GM10248 (cell line): ENCODE data around the gene SMAD3.

ENCODE experiments used
- CTCF ChIA-PET: fragments of 300-600 bp; sonication (Branson Sonifier 250); formaldehyde crosslinking; extraction: SDS; loops from one replicate; lab custom pipeline; 2021; ENCODE audit warnings: antibody characterized with exemption; lab: Yijun Ruan, JAX
- POLR2A ChIA-PET: fragments of 350-650 bp; sonication (Branson Sonifier 250); formaldehyde crosslinking; extraction: SDS; loops from one replicate; lab custom pipeline; 2020; ENCODE audit warnings: antibody characterized with exemption; lab: Yijun Ruan, JAX
- DNase-seq: peaks from one replicate; pipeline ENCODE4 v3.0.0; 2012; ENCODE audit errors: extremely low spot score
- TF ChIP-seq, protein P1 (sequence below): IDR thresholded peaks from 2 replicates; pipeline ENCODE4 v1.5.1; 2012; ENCODE audit warnings: mild to moderate bottlenecking, low read depth; ENCODE audit errors: extremely low read depth, missing control alignments, control extremely low read depth

SMAD3 gene

DNA sequence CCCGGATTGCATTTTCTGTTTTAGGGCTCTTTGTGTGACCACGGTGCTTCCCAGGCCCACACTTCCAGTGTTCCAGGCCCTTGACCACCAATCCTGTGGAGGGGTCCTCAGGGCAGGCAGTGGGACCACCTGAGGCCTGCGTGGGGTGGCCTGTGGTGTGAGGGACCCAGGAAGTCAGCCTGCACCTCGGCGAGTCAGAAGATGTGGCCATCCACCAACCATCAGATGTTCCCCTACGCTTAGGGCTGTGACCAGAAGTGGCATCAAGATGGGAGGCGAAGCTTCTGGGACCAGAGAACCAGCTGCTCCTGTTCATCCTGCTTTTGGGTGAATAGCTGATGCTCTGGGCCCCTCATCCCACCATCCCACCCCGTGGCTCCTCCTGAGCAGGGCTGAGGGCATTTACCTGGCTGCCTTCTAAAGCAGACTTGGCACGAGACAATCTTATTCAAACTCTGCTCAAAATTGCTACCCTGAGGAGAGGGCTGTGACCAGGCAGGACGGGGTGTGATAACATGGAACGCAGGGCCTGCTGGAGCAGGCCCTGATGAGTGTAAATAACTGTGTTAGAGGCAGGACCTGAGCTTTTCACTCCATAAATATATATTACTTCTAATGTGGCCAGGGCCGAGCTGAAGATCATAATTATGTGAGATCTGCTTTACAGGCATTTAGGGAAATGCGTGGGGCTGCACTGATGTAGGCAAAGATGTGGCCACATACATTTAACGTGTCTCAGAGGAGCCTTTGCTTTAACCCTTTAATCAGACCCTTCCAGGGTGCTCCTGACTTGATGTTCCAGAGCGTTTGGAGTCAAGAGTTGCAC is 28.8 kb downstream of the SMAD3 start:
- POLR2A ChIA-PET, result interaction anchor here (0.6 kb wide), 1 partner anchor 10 kb away, joined by 5 read pairs; no protein-coding TSS in a partner anchor
- DNase-seq, result no peak
- CTCF ChIA-PET, result interaction anchor here (1.4 to 3.8 kb wide), 2 partner anchors 12 to 148 kb away, joined by 4 to 23 read pairs; no protein-coding TSS in a partner anchor
- TF ChIP-seq, protein P1, sequence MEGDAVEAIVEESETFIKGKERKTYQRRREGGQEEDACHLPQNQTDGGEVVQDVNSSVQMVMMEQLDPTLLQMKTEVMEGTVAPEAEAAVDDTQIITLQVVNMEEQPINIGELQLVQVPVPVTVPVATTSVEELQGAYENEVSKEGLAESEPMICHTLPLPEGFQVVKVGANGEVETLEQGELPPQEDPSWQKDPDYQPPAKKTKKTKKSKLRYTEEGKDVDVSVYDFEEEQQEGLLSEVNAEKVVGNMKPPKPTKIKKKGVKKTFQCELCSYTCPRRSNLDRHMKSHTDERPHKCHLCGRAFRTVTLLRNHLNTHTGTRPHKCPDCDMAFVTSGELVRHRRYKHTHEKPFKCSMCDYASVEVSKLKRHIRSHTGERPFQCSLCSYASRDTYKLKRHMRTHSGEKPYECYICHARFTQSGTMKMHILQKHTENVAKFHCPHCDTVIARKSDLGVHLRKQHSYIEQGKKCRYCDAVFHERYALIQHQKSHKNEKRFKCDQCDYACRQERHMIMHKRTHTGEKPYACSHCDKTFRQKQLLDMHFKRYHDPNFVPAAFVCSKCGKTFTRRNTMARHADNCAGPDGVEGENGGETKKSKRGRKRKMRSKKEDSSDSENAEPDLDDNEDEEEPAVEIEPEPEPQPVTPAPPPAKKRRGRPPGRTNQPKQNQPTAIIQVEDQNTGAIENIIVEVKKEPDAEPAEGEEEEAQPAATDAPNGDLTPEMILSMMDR, result no peak

DNA sequence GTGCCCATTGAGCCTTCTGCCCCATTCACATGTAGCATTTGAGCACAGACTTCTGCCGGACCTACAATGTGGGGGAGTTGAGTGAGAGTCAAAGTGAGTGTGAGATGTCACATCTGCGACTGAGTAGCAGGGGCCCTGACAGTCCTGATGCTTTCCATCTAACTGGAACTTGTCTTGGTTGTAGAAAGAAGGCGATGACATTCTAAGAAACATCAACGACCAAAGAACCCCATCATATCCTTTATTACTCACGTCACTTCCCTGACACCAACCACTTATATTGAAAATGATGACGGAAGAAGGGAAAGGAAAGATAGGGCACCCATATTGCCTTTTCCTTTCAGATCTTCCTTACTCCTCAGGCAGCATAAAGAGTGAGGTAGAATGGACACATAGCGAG is 30.5 kb downstream of the SMAD3 start:
- TF ChIP-seq, protein P1, result no peak
- POLR2A ChIA-PET, result no interaction called here
- CTCF ChIA-PET, result no interaction called here
- no peak for DNase-seq

DNA sequence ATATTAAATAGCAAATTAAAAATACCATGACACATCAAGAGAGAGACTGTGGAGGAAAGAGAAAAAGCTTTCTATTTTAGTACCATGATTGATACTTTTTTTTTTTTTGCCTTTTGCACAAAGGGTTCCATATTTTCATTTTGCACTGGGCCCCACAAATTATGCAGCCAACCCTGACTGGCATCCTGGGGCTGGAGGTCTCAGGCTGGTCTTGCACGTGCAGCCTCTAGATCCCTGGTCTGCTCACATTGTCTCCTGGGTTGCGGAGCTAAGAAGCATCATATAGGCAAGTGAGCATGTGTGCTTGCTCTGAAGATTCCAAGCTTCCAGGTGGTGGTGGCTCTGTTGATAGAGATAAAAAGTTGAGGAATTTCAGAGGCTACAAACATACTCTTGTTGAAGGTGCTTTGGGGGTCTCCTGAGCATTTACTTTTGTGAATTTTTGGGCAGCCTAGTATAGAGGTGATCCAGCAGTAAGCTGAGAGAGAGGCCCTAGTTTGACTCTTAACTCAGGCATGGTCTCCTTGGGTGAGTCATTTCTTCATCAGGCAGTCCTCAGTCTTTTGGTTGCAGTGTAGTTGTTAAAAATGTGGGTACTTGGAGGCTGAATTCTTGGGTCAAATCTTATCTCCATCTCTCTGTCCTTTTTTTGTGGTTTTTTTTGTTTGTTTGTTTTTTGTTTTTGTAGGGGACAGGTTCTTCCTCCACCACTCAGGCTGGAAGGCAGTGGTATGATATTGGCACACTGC is 31.3 kb downstream of the SMAD3 start:
- no peak for DNase-seq
- ChIA-PET CTCF (interaction anchor here (1.3 kb wide), 2 partner anchors 16 to 31 kb away, joined by 3 to 4 read pairs; no protein-coding TSS in a partner anchor), POLR2A (no interaction called here)
- TF ChIP-seq, protein P1, result no peak

DNA sequence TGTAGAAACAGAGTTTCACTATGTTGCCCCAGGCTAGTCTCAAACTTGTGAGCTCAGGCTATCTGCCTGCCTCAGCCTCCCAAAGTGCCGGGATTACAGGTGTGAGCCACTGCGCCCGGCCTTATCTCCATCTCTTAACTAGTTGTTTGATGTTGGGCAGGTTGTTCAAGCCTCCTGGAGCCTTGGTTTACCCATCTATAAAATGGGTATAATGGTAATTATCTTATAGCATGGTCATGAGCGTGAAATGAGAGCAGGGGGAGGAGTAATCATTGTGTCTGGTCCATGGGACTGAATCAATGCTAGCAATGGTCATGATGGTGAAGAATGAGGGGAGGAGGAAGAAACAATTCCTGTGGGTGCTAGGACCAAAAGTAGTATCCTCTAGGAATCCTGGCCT is 32.0 kb downstream of the SMAD3 start:
- ChIA-PET CTCF (interaction anchor here (1.1 to 1.3 kb wide), 3 partner anchors 11 to 31 kb away, joined by 3 to 4 read pairs (median 3); no protein-coding TSS in a partner anchor), POLR2A (no interaction called here)
- no peak for DNase-seq
- TF ChIP-seq, protein P1, result no peak

DNA sequence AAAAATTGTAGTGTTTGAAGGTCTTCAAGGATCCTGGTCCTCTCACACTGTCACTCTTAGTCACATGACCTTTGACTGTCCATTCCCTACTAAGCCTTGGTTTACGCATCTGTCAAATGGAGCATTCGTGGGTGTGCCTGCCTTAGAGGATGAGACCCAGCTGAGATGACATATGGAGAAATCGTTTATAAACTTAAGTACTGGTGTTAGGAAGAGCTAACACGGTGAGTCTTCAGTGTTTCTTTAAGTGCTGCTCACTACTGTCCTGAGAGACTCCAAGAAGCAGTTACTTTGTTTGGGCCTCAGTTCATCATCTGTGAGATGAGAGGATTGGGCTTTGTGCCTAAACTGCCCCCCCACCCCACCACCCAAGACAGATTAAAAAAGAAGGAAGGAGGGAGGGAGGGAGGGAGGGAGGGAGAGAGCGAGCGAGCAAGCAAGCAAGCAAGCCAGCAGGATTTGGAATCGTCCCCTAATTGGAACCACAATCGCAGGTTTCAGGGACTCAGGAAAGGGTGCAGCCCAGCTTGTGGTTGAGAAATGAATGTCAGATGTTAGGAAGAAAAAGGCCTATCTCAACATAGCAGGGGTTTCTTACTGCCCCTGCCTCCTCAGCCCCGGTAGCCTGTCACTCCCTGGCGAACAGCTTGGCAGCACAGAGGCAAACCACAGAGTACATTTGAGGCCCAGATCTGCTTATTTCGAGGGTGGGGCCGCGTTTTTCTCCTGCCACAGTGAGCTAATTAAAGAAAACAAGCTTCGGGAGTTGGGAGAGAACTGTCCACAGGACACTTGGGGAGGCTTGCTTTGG is 32.7 kb downstream of the SMAD3 start:
- CTCF ChIA-PET, result interaction anchor here (1.1 to 1.3 kb wide), 4 partner anchors 12 to 30 kb away, joined by 3 to 4 read pairs (median 4); no protein-coding TSS in a partner anchor
- no peak for DNase-seq
- POLR2A ChIA-PET, result interaction anchor here (0.7 kb wide), 1 partner anchor 8 kb away, joined by 3 read pairs; no protein-coding TSS in a partner anchor
- TF ChIP-seq, protein P1, result no peak

DNA sequence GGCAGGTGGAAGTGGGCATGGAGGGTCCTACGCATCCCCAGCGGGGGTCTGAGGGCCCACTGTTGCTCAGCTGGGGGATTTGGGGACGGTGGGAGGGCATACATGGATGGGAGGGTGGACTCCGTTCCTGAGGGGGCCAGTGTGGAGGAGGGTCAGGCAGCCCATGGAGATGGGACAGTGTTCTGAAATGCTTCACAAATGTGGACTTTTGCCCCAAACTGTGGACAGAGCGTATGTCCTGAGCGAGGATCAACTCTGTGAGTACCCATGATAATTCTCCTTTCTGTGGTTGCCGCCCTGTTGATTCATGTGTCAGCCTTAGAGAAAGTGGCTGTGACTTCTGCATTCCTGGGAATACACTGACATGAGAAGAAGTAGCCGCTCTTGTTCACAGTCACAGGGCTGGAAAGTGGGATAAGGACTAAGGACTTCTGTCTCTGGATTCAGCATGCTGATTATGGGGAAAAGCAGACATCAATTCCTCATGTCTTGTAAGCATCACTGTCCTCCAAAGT is 33.4 kb downstream of the SMAD3 start:
- TF ChIP-seq, protein P1, result no peak
- ChIA-PET POLR2A (no interaction called here), CTCF (interaction anchor here (1.2 to 1.3 kb wide), 2 partner anchors 19 to 26 kb away, joined by 4 to 5 read pairs; no protein-coding TSS in a partner anchor)
- DNase-seq, result no peak
